Effector memory CD4-positive, alpha-beta T cell (primary cell): ENCODE results near the gene CANT1.
"Not testable (repeated sequence)": the region's sequence is repeated elsewhere in the genome, so short reads cannot be mapped to it uniquely, and the experiment has no call there.

Experiments
- DNase-seq, 3 donors: peaks; one replicate each; pipeline ENCODE4 v3.0.0-alpha.2; 2020
- H3K27ac ChIP-seq: 2 replicates; pipeline ENCODE4 v1.7.0; 2013; ENCODE audit warnings: mild to moderate bottlenecking, low read length, moderate library complexity; ENCODE audit not compliant: insufficient read depth, poor library complexity, severe bottlenecking
- H3K27me3 ChIP-seq: replicated peaks from 2 replicates; pipeline ENCODE4 v1.7.0; 2013; ENCODE audit warnings: mild to moderate bottlenecking, low read length; ENCODE audit not compliant: insufficient read depth, control insufficient read depth, poor library complexity, severe bottlenecking
- H3K36me3 ChIP-seq: 2 replicates; pipeline ENCODE4 v1.7.0; 2013; ENCODE audit warnings: mild to moderate bottlenecking, low read length, moderate library complexity; ENCODE audit not compliant: control insufficient read depth, insufficient read depth
- H3K4me1 ChIP-seq: 2 replicates; pipeline ENCODE4 v1.7.0; 2013; ENCODE audit warnings: low read length, mild to moderate bottlenecking; ENCODE audit not compliant: control insufficient read depth, insufficient read depth, poor library complexity, severe bottlenecking
- H3K4me3 ChIP-seq: 2 replicates; pipeline ENCODE4 v1.7.0; 2013; ENCODE audit warnings: low read length, low read depth, mild to moderate bottlenecking; ENCODE audit not compliant: insufficient read depth, poor library complexity, severe bottlenecking
- H3K9me3 ChIP-seq: 2 replicates; pipeline ENCODE4 v1.7.0; 2013; ENCODE audit warnings: mild to moderate bottlenecking, low read length, moderate library complexity; ENCODE audit not compliant: control insufficient read depth

Gene CANT1

DNA sequence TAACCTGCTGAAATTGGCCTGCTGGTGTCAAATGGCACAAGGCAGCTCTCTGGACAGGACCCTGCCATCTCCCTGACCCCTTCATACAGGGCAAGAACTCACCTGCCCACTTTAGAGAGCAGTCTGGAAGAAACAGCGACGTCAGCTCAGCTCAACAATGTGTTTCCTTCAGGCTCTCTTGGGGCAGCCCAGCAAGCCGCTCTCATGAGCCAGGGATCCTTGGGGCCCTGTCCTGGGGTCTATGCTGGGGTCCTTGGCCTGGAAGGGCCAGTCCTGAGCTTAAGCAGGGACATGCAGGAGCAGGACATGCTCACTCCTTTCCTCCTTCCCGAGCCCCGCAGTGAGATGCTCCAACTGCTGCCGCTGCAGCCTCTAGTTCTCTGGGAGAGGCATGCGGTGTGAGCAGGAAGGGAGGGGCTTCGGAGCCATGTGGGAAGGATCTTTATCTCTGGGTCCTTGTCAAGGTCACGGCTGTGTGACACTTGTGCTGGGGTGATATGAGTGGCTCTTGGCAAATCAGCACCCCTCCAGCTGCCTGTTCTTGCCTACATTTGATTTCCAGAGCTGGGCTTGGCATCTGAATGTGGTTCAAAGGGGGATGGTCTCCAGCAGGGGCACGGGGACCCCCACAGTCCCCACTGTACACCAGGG lies 17.8 kb upstream of the CANT1 start:
- peaks cover 10% of the 10 kb centered on the region for H3K27me3 ChIP-seq
- no peak for DNase-seq

DNA sequence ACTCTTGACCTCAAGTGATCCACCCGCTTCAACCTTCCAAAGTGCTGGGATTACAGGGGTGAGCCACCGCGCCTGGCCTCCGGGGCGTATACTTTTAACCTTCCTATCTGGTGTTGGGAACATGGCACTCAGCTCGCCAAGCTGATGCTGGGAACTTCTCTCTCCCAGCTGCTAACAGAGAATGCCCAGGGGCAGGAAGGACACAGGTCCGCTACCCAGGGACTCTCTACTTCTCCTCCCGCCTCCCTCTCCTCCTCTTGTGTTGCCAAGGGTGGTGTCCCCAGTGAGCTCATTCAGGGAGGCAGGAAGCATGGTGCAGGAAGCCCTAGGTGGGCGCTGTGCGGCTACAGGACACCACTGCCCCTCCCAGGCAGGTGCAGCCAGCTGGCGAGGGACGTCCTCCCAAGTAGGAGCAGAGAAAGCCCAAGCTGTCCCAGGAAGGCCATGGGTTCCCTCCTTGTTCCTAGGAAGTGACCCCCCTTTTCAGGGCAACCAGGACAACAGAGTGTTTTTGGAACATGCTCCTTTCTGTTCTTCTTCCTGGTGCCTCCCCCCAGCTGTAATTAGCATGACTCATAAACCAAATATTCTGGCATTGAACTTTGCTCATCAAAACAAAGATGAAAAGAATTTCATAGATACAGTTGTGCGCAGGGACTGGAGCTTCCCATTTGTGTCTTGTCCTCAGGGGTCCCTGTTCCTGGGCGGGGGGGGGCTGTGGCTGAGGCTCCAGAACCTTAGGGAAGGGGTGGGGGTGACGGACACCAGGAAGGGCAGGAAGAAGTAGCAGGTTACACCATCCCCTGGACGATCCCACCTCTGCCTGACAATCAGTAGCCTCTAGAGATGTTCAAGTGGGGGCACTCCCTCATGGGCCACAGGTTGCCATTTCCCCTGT lies 17.1 kb upstream of the CANT1 start:
- Histone ChIP-seq H3K36me3 (no peaks in the 10 kb centered on the region), H3K4me1 (peaks cover 13% of the 10 kb centered on the region), H3K27me3 (peaks cover 10% of the 10 kb centered on the region), H3K27ac (no peak overlapping the region), H3K9me3 (no peaks in the 10 kb centered on the region), H3K4me3 (no peak overlapping the region)
- no peak for DNase-seq

More for the DNA sequence above, 17.8 kb upstream of the CANT1 start:
- no peak overlapping the region for H3K4me3 ChIP-seq
- peaks cover 13% of the 10 kb centered on the region for H3K4me1 ChIP-seq
- H3K9me3 ChIP-seq: no peaks in the 10 kb centered on the region
- H3K36me3 ChIP-seq: no peaks in the 10 kb centered on the region
- no peak overlapping the region for H3K27ac ChIP-seq

GRCh38 chr17:79024901-79025737 lies 15.6 kb upstream of the CANT1 start:
- H3K4me3 ChIP-seq: peak overlapping the region; percentile 67
- no peak for DNase-seq
- H3K4me1 ChIP-seq: peaks cover 13% of the 10 kb centered on the region
- H3K36me3 ChIP-seq: no peaks in the 10 kb centered on the region
- H3K27ac ChIP-seq: no peak overlapping the region
- no peaks in the 10 kb centered on the region for H3K9me3 ChIP-seq
- H3K27me3 ChIP-seq: peaks cover 10% of the 10 kb centered on the region

DNA sequence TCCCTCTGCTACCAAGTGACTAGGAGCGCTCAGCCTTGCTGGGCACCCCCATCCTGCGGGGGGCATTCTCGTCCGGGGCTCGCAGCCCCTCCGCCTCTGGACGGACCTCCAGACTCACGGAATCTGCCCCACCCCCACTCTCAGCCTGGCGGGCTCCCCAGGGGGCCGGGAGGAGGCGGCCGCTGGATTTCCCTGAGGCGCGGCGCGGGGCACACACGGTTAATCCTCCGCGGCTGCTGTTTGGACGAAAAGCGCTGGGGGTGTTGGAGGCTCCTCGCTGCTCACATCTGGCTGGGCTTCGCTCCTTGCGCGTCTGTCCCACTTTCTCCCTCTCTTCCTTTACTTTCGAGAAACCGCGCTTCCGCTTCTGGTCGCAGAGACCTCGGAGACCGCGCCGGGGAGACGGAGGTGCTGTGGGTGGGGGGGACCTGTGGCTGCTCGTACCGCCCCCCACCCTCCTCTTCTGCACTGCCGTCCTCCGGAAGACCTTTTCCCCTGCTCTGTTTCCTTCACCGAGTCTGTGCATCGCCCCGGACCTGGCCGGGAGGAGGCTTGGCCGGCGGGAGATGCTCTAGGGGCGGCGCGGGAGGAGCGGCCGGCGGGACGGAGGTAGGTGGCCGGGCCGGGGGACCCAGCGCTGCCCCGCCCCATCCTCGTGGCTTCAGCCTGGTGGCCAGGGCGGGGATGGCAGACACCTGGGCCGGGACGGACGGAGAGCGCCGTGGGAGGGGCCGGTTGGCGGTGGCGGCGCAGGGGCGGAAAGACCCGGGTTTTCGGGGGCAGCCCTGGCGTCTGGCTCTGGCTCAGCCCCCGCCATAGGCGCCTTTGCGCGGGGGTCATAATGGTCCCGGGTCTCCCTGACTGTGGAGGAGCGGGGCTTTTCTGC lies 14.6 kb upstream of the CANT1 start, which contains the start of gene C1QTNF1:
Gene C1QTNF1, plus strand, starts transcription at position 284 of the 886 bp plus-strand sequence. CDS start 19,800 bp downstream, outside the sequence.
- Histone ChIP-seq H3K4me3 (peak within 1 kb of the TSS; percentile 67), H3K27ac (no peak within 1 kb of the TSS), H3K9me3 (no peaks in the 10 kb centered on the region), H3K27me3 (peaks cover 10% of the 10 kb centered on the region), H3K36me3 (no peaks in the 10 kb centered on the region), H3K4me1 (peaks cover 13% of the 10 kb centered on the region)
- peak in 2 of 3 donors; percentile 13 to 31 for DNase-seq

GRCh38 chr17:79023180-79023705 lies 13.7 kb upstream of the CANT1 start:
- DNase-seq: no peak
- Histone ChIP-seq H3K4me1 (peaks cover 13% of the 10 kb centered on the region), H3K27me3 (peaks cover 10% of the 10 kb centered on the region), H3K9me3 (no peaks in the 10 kb centered on the region), H3K36me3 (no peaks in the 10 kb centered on the region), H3K27ac (no peak overlapping the region), H3K4me3 (peak overlapping the region; percentile 67)

- Histone ChIP-seq H3K4me1 (peaks cover 13% of the 10 kb centered on the region), H3K27ac (no peak overlapping the region), H3K36me3 (no peaks in the 10 kb centered on the region), H3K4me3 (no peak overlapping the region), H3K9me3 (no peaks in the 10 kb centered on the region), H3K27me3 (peaks cover 6% of the 10 kb centered on the region)
- DNase-seq: no peak
Measured at GRCh38 chr17:79022507-79022991, 13.0 kb upstream of the CANT1 start.

- not testable (repeated sequence) for H3K27ac ChIP-seq, DNase-seq, H3K27me3 ChIP-seq, H3K9me3 ChIP-seq, H3K4me3 ChIP-seq, H3K36me3 ChIP-seq
- peaks cover 13% of the 10 kb centered on the region for H3K4me1 ChIP-seq
Measured at GRCh38 chr17:79021929-79022328, 12.4 kb upstream of the CANT1 start.

- H3K4me3 ChIP-seq: no peak overlapping the region
- H3K4me1 ChIP-seq: peaks cover 13% of the 10 kb centered on the region
- H3K27ac ChIP-seq: no peak overlapping the region
- no peaks in the 10 kb centered on the region for H3K36me3 ChIP-seq
- H3K27me3 ChIP-seq: no peaks in the 10 kb centered on the region
- no peak for DNase-seq
- no peaks in the 10 kb centered on the region for H3K9me3 ChIP-seq
Measured at GRCh38 chr17:79020631-79021301, 11.2 kb upstream of the CANT1 start.
